ENCODE results near the gene QKI. TPM values are rescaled to one million over a fixed set of nuclear protein-coding genes. Genes with fewer than 3 reads are reported as not detected.

The QKI gene
- total and polyA plus RNA-seq, 10 of the 15 experiments (the other 5 are each of a cell fraction or from before 2014, with no cell fraction given): 4.7 to 72.5 (median 38.9) TPM

DNA sequence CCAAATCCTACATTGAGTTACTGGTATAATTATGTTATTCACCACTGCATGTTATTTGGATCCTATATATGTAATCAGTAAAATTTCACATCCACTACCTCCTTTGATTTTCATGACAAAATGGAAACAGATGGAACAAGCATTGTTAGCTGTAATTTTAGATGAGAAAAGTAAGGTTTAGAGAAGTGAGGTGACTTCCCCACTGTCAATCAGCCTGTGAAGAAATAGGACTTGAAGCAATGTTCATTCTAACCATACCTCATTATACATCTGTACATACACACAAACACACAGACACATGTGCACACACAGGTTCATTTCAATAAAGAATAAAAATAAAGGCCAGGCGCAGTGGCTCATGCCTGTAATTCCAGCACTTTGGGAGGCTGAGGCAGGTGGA lies 23.7 kb upstream of the QKI start:
- no TSS peak for BruUV-seq (replicated peaks)
- no peak for DNase-seq (ENCODE audit: low read depth, low spot score)
- TF ChIP-seq, protein P1, sequence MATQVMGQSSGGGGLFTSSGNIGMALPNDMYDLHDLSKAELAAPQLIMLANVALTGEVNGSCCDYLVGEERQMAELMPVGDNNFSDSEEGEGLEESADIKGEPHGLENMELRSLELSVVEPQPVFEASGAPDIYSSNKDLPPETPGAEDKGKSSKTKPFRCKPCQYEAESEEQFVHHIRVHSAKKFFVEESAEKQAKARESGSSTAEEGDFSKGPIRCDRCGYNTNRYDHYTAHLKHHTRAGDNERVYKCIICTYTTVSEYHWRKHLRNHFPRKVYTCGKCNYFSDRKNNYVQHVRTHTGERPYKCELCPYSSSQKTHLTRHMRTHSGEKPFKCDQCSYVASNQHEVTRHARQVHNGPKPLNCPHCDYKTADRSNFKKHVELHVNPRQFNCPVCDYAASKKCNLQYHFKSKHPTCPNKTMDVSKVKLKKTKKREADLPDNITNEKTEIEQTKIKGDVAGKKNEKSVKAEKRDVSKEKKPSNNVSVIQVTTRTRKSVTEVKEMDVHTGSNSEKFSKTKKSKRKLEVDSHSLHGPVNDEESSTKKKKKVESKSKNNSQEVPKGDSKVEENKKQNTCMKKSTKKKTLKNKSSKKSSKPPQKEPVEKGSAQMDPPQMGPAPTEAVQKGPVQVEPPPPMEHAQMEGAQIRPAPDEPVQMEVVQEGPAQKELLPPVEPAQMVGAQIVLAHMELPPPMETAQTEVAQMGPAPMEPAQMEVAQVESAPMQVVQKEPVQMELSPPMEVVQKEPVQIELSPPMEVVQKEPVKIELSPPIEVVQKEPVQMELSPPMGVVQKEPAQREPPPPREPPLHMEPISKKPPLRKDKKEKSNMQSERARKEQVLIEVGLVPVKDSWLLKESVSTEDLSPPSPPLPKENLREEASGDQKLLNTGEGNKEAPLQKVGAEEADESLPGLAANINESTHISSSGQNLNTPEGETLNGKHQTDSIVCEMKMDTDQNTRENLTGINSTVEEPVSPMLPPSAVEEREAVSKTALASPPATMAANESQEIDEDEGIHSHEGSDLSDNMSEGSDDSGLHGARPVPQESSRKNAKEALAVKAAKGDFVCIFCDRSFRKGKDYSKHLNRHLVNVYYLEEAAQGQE (IDR thresholded peaks at IDR 0.05; ENCODE audit: low read depth, low read length): no peak
- TF ChIP-seq, protein P2, sequence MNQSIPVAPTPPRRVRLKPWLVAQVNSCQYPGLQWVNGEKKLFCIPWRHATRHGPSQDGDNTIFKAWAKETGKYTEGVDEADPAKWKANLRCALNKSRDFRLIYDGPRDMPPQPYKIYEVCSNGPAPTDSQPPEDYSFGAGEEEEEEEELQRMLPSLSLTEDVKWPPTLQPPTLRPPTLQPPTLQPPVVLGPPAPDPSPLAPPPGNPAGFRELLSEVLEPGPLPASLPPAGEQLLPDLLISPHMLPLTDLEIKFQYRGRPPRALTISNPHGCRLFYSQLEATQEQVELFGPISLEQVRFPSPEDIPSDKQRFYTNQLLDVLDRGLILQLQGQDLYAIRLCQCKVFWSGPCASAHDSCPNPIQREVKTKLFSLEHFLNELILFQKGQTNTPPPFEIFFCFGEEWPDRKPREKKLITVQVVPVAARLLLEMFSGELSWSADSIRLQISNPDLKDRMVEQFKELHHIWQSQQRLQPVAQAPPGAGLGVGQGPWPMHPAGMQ (IDR thresholded peaks at IDR 0.05; ENCODE audit: borderline replicate concordance): no peak
- TF ChIP-seq EED (IDR thresholded peaks at IDR 0.05; ENCODE audit: low read depth) (no peak), IKZF1 (conservative IDR thresholded peaks at IDR 0.05) (no peak), NRF1 (conservative IDR thresholded peaks at IDR 0.05; ENCODE audit: low read depth, low read length) (no peak), TCF7 (IDR thresholded peaks at IDR 0.05; ENCODE audit: borderline replicate concordance) (no peak), GABPA (IDR thresholded peaks at IDR 0.05; ENCODE audit: low read depth) (no peak), CEBPB (IDR thresholded peaks at IDR 0.05; ENCODE audit: borderline replicate concordance in 1 of 2, low read depth in 2 of 2, low read length in 2 of 2) (no peak)
- TF ChIP-seq, protein P3, sequence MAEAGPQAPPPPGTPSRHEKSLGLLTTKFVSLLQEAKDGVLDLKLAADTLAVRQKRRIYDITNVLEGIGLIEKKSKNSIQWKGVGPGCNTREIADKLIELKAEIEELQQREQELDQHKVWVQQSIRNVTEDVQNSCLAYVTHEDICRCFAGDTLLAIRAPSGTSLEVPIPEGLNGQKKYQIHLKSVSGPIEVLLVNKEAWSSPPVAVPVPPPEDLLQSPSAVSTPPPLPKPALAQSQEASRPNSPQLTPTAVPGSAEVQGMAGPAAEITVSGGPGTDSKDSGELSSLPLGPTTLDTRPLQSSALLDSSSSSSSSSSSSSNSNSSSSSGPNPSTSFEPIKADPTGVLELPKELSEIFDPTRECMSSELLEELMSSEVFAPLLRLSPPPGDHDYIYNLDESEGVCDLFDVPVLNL (IDR thresholded peaks at IDR 0.05; ENCODE audit: low read depth, low read length): no peak
- TF ChIP-seq, protein P4, sequence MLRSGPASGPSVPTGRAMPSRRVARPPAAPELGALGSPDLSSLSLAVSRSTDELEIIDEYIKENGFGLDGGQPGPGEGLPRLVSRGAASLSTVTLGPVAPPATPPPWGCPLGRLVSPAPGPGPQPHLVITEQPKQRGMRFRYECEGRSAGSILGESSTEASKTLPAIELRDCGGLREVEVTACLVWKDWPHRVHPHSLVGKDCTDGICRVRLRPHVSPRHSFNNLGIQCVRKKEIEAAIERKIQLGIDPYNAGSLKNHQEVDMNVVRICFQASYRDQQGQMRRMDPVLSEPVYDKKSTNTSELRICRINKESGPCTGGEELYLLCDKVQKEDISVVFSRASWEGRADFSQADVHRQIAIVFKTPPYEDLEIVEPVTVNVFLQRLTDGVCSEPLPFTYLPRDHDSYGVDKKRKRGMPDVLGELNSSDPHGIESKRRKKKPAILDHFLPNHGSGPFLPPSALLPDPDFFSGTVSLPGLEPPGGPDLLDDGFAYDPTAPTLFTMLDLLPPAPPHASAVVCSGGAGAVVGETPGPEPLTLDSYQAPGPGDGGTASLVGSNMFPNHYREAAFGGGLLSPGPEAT (IDR thresholded peaks at IDR 0.05; ENCODE audit: low read depth): no peak
- TF ChIP-seq, protein P5, sequence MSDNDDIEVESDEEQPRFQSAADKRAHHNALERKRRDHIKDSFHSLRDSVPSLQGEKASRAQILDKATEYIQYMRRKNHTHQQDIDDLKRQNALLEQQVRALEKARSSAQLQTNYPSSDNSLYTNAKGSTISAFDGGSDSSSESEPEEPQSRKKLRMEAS (IDR thresholded peaks at IDR 0.05; ENCODE audit: low read depth, low read length): no peak
- TF ChIP-seq, protein P6, sequence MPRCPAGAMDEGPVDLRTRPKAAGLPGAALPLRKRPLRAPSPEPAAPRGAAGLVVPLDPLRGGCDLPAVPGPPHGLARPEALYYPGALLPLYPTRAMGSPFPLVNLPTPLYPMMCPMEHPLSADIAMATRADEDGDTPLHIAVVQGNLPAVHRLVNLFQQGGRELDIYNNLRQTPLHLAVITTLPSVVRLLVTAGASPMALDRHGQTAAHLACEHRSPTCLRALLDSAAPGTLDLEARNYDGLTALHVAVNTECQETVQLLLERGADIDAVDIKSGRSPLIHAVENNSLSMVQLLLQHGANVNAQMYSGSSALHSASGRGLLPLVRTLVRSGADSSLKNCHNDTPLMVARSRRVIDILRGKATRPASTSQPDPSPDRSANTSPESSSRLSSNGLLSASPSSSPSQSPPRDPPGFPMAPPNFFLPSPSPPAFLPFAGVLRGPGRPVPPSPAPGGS (IDR thresholded peaks at IDR 0.05; ENCODE audit: borderline replicate concordance, insufficient read depth, low read depth, low read length, poor library complexity, severe bottlenecking): no peak
- TF ChIP-seq, protein P7, sequence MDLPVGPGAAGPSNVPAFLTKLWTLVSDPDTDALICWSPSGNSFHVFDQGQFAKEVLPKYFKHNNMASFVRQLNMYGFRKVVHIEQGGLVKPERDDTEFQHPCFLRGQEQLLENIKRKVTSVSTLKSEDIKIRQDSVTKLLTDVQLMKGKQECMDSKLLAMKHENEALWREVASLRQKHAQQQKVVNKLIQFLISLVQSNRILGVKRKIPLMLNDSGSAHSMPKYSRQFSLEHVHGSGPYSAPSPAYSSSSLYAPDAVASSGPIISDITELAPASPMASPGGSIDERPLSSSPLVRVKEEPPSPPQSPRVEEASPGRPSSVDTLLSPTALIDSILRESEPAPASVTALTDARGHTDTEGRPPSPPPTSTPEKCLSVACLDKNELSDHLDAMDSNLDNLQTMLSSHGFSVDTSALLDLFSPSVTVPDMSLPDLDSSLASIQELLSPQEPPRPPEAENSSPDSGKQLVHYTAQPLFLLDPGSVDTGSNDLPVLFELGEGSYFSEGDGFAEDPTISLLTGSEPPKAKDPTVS (IDR thresholded peaks at IDR 0.05; ENCODE audit: low read depth, low read length): no peak

More for the DNA sequence above, 23.7 kb upstream of the QKI start:
- Histone ChIP-seq H3K4me3 (no peak overlapping the region), H3K36me3 (ENCODE audit: control insufficient read depth in 2 of 2, insufficient read depth in 2 of 2, low read length in 1 of 2) (no peaks in the 10 kb centered on the region), H3K9me3 (replicated peaks; ENCODE audit: control insufficient read depth, insufficient read depth, low read length) (no peaks in the 10 kb centered on the region), H2AFZ (ENCODE audit: control insufficient read depth, low read depth, low read length) (no peak overlapping the region), H3K27me3 (replicated peaks in 1 of 2; ENCODE audit: control insufficient read depth in 2 of 2, insufficient read depth in 2 of 2, low read length in 1 of 2) (no peaks in the 10 kb centered on the region), H3K9ac (ENCODE audit: control insufficient read depth, insufficient read depth, low read length) (no peak overlapping the region), H3K27ac (ENCODE audit: control insufficient read depth, insufficient read depth) (no peak overlapping the region), H3K79me2 (ENCODE audit: control insufficient read depth, insufficient read depth, low read length) (no peaks in the 10 kb centered on the region), H4K20me1 (ENCODE audit: control insufficient read depth, insufficient read depth) (no peaks in the 10 kb centered on the region), H3K4me1 (ENCODE audit: control insufficient read depth, insufficient read depth, low read length) (no peaks in the 10 kb centered on the region), H3K4me2 (ENCODE audit: control insufficient read depth, insufficient read depth) (no peak overlapping the region)
- ChIA-PET SMC1A (ENCODE audit: uncharacterized antibody, unreplicated experiment) (no interaction called here), POLR2A (no interaction called here), RAD21 (ENCODE audit: unreplicated experiment) (no interaction called here), CTCF (no interaction called here)
- ATAC-seq: no peak
- WGBS (ENCODE audit: insufficient coverage, insufficient replicate concordance, low lambda C conversion rate, missing lambda C conversion rate): 100% methylated on average over 1 of the region's 1 CpG
- in situ Hi-C loops (cut with MboI) (no loop called here), intact Hi-C loops (cut with micrococcal nuclease; ENCODE audit: unreplicated experiment) (no loop called here)
- no peak for FAIRE-seq
